ENCODE data around the gene MYZAP. TPM values are rescaled to one million over a fixed set of nuclear protein-coding genes. Genes with fewer than 3 reads are reported as not detected.

MYZAP gene
- total and polyA plus RNA-seq, 10 donors: 4.1 to 26.2 (median 13.8) TPM

- Histone ChIP-seq H3K4me1 (peaks cover 0 to 5% (median 0%) of the 10 kb centered on the region in 6 donors), H3K27me3 (replicated peaks in 1 of 7) (no peaks in the 10 kb centered on the region), H3K4me3 (no peak overlapping the region), H3K27ac (no peak overlapping the region), H3K9me3 (no peaks in the 10 kb centered on the region), H3K36me3 (no peaks in the 10 kb centered on the region)
- WGBS, 5 donors: 87 to 94% (median 89%) methylated on average over 3 of the region's 3 CpGs
- DNase-seq: no peak
- TF ChIP-seq CTCF (IDR thresholded peaks at IDR 0.05 in 8 of 11, conservative IDR thresholded peaks at IDR 0.05 in 3 of 11): no peak
- TF ChIP-seq POLR2A (IDR thresholded peaks at IDR 0.05): no peak
- TF ChIP-seq POLR2AphosphoS5 (IDR thresholded peaks at IDR 0.05): no peak
- intact Hi-C loops (cut with DNase I; ENCODE audit: low total_unique reads): no loop called here
Observed at GRCh38 chr15:57656434-57656833, 64.7 kb downstream of the MYZAP start.

DNA sequence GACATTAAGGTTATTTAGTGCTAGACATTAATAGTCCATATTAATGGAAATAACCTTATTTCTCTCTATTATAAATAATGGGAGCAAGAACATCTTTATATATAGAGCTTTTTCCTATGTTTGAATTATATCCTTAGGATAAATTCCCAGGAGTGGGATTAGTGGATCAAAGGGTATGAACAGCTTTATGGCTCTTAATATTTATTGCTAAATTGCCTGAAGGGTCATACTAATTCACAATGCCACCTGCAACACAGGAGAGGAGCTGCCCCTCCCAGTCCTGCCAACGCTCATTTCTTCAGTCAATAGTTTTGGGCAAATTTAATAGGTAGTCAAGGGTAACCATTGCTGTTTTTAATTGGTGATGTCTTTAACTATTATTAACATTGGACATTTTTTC, 65.9 kb downstream of the MYZAP start:
- H3K4me1 ChIP-seq: peaks cover 0 to 3% (median 0%) of the 10 kb centered on the region in 6 donors
- no peaks in the 10 kb centered on the region for H3K9me3 ChIP-seq
- no peaks in the 10 kb centered on the region for H3K27me3 ChIP-seq (replicated peaks in 1 of 7)
- H3K36me3 ChIP-seq: no peaks in the 10 kb centered on the region
- TF ChIP-seq POLR2AphosphoS5 (IDR thresholded peaks at IDR 0.05) (no peak), POLR2A (IDR thresholded peaks at IDR 0.05) (no peak), CTCF (IDR thresholded peaks at IDR 0.05 in 8 of 11, conservative IDR thresholded peaks at IDR 0.05 in 3 of 11) (no peak)
- no peak overlapping the region for H3K27ac ChIP-seq
- intact Hi-C loops (cut with DNase I; ENCODE audit: low total_unique reads): no loop called here
- WGBS, 5 donors: 87 to 95% (median 95%) methylated on average over 1 of the region's 1 CpG
- DNase-seq: no peak
- no peak overlapping the region for H3K4me3 ChIP-seq

GRCh38 chr15:57662091-57662744, 70.5 kb downstream of the MYZAP start:
- Histone ChIP-seq H3K27ac (no peak overlapping the region), H3K4me3 (no peak overlapping the region), H3K9me3 (no peaks in the 10 kb centered on the region), H3K4me1 (no peaks in the 10 kb centered on the region), H3K36me3 (no peaks in the 10 kb centered on the region), H3K27me3 (replicated peaks in 1 of 7) (no peaks in the 10 kb centered on the region)
- WGBS, 5 donors: 62 to 75% (median 74%) methylated on average over 3 of the region's 3 CpGs
- DNase-seq: no peak
- no peak for TF ChIP-seq POLR2AphosphoS5 (IDR thresholded peaks at IDR 0.05)
- TF ChIP-seq CTCF (IDR thresholded peaks at IDR 0.05 in 8 of 11, conservative IDR thresholded peaks at IDR 0.05 in 3 of 11): no peak
- TF ChIP-seq POLR2A (IDR thresholded peaks at IDR 0.05): no peak
- intact Hi-C loops (cut with DNase I; ENCODE audit: low total_unique reads): no loop called here

DNA sequence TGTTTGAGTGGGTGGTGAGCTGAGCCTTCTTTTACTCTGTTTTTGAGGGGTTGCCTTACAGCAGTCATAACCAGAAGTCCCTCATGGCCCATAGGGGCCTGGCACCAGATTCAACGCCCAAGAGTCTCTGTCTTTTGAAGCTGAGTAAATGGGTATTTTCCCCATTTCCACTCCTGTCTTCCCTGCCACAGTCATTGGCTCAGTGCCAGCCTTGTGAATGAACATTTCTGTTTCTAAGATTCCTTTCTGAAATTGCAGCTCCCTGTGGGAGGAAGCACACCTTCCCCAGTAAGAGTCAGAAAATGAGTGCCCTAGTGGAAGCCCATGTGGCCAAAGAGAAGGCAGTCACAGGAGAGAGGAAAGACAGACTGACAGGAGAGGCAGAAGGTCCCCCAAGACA, 71.1 kb downstream of the MYZAP start:
- TF ChIP-seq POLR2AphosphoS5 (IDR thresholded peaks at IDR 0.05): no peak
- TF ChIP-seq CTCF (IDR thresholded peaks at IDR 0.05 in 8 of 11, conservative IDR thresholded peaks at IDR 0.05 in 3 of 11): no peak
- no peak for TF ChIP-seq POLR2A (IDR thresholded peaks at IDR 0.05)
- Histone ChIP-seq H3K4me1 (peaks cover 0 to 4% (median 0%) of the 10 kb centered on the region in 6 donors), H3K27me3 (replicated peaks in 1 of 7) (no peaks in the 10 kb centered on the region), H3K9me3 (no peaks in the 10 kb centered on the region), H3K27ac (no peak overlapping the region), H3K36me3 (no peaks in the 10 kb centered on the region), H3K4me3 (no peak overlapping the region)
- DNase-seq: no peak
- 79 to 97% (median 81%) methylated on average over 1 of the region's 1 CpG for WGBS, 5 donors
- intact Hi-C loops (cut with DNase I; ENCODE audit: low total_unique reads): no loop called here

Data from spleen (tissue), 11 donors.